ENCODE results near the gene ETFB. TPM values are rescaled to one million over a fixed set of nuclear protein-coding genes. Genes with fewer than 3 reads are reported as not detected.

Gene ETFB
- total RNA-seq (2022; extraction: Qiagen RNA extraction; ENCODE audit: low read depth), result 222 to 251 TPM (median 225 TPM) in 5 replicates

GRCh38 chr19:51365965-51366388 is at the start of gene ETFB:
TSS of gene ETFB (minus strand) at chr19:51366388. CDS start at chr19:51366326, 62 bp downstream.

DNA sequence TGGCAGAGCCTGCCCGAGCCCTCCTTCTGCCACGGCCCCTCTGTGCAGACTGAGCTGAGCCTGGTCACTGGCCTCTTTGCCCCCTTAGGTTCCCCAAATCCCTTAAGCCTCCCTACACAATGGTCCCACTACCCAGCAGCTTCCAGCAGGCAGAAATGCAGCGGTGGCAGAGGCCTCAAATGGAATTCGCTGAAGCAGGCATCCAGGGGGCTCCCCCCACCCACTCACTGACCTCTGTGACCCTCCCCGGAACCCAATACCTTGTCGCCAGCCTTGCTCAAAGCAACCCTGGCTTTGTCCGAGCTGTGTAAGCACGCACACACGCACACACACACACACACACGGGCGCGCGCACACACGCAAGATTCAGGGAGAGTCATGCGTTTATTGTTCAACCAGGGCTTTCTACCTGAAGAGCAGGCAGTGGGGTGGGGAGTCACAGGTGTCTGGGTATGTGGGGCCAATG is 21.8 kb upstream of the ETFB start, which contains the start of gene LIM2:
Gene LIM2, minus strand, starts transcription at position 51 of the 466 bp plus-strand sequence. CDS start 531 bp downstream, outside the sequence.

DNA sequence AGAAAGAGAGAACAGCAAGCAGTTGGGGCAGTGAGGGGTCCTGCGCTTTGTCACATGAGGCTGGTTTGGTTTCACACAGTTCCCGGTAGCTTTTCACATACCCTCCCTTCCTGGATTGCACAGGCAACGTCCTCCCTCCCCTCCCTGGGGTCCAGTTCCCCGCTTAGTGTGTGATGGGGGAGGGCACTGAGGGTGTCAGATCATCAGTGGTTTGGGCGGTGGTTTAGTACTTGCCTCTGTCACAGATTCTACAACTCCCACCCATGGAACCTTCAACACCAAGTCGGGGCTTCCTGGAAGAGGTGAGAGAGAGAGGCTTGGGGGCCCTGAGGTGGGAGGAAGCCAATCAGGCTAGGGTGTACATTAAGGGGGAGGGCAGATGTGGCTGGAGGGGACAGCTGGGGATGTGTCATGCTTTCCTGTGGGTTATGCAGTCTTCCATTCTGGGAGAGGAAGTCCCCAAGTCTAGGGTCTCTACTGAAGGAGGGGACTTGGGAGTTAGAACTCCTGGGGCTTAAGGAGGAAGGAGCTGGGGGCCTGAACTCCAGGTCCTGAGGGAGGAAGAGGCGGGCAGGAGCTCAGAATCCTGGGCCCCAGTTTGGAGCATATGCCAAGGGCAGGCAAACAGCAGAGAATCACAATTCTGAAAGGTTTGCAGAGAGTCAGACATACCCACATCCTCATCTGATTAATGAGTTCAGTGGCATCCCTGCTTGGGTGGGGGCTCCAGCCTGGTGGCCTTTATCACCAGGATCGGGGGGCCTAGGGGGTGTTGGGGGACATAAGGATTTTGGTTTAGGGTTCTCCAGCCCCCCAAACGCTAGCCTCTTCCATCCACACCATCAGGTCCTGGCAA is 6.7 kb upstream of the ETFB start, which contains the start of gene NKG7:
Gene NKG7, minus strand, starts transcription at position 6 of the 856 bp plus-strand sequence. CDS start 119 bp downstream, outside the sequence.

DNA sequence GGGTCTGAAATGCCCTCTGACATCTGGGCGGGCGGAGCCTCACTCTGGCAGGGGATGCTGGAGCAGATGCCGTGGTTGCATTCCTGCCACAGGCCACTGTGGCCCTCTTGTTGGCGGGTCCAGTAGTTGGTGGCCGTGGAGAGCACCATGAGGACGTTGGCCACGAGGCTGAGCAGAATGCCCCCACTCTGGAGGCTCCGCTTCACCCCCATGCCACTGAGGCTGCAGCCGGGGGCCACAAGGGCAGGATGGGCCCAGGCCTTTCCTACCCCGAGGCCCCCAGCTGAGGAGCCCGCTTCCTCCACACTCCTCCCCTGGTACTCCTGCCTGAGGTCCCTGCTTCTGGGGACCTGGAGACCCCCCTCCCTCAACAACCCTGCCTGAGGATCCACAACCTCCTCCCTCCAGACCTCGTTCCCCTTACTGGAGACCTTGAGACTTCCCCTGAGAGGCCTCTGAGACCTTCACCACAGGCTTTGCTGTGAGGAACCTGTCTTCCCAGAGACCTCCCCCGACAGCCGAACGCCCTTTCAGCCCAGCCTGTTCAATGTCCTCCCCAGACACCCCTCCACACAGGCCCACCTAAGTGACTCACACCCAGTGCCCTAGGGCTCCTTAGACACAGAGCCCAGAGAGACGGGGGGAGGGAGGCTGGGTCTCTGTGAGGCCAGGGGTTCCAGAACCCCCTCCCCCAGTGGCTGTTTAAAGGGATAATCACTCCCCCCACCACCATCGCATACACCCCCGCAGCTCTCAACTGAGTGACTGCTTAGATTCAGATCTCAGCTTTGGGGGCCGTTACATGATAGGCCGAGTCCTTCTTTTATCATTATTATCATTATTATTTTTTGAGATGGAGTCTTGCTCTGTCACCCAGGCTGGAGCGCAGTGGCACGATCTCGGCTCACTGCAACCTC is 2.4 kb upstream of the ETFB start, which contains the start of gene CLDND2:
Gene CLDND2, minus strand, starts transcription at position 638 of the 917 bp plus-strand sequence. Its CDS starts 426 bp downstream, at position 212.

DNA sequence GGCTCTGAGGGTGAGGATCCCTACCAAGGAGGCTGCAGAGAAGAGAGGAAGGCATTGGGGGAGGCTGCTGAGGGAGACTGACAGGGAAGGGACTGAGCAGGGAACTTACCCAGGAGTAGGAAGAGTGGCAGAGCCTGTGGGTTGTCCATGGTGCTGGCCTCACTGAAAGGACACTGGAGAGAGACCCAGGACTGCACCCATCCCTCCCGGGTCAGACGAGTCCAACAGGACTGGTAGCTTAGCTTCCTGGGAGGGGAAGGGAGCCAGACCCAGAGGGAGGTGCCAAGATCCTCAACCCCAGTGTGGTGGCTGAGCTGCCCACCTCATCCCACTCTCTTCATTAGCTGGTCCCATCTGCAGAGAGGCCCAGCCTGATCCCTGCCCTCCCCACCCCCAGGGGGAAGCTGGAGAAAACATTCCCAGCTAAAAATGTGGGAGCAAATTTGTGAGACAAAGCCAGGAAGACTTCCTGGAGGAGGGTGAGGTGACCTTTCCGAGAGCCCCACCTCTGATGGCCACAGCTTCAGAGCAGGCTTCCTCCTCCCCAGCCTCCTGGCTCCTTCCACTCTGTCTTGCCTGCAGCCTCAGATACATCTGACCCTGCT is 24.1 kb downstream of the ETFB start, which contains the start of gene VSIG10L:
Gene VSIG10L, minus strand, starts transcription at position 164 of the 605 bp plus-strand sequence. Its CDS starts 15 bp downstream, at position 149.

DNA sequence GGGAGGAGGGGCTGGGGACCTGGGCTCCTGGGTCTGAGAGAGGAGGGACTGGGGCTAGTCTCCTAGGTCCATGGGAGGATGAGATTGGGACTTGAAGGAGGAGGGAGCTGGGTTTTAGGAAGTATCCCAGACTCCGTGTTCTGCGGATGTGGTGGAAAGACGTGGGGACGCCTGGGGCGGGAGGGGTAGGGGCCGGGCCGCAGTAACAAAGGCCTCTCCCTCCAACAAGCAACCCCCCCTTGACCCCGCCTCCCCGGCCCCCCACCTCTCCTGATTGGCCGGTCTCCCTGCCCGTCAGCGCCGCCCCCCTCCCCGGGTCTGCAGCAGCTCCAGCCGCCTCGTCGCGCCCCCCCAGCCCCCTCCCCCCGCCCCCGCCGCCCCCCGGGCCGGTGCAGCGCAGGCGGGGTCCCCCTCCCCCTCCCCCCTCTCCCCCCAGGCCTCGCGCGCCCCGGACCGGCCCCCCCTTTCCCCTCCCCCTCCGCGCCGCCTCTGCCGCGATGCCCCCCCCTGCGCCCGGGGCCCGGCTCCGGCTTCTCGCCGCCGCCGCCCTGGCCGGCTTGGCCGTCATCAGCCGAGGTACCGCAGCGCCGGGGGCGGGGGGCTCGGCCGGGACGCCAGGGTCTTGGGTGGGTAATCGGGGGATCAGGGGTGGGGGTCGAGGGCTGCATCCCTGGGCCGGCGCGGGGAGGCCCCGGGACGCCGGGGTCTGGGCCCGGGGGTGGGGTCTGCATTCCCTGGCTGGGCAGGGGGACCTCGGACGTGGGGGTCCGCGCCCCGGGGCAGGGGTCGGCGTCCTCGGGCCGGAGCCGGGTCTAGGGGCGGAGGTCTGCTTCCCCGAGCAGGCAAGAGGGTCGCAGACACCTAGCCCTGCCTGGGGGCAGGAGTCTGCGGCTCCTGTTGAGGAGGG is 54.6 kb downstream of the ETFB start, which contains the start of gene IGLON5:
Gene IGLON5, plus strand, starts transcription at position 294 of the 907 bp plus-strand sequence. Its CDS starts 204 bp downstream, at position 498.

Other genes starting within 250 kb of the ETFB start
- not detected in 5 replicates for gene SIGLEC9, start 241.5 kb downstream of the ETFB start, total RNA-seq (2022; extraction: Qiagen RNA extraction; ENCODE audit: low read depth)
- not detected in 5 replicates for gene SIGLEC7, start 224.1 kb downstream of the ETFB start, total RNA-seq (2022; extraction: Qiagen RNA extraction; ENCODE audit: low read depth)
- 0.02 to 0.14 TPM (median 0.09 TPM) in 3 of 5 replicates, not detected in the others for gene CD33, start 141.3 kb downstream of the ETFB start, total RNA-seq (2022; extraction: Qiagen RNA extraction; ENCODE audit: low read depth)
- not detected in 5 replicates for gene SIGLECL1, start 115.3 kb downstream of the ETFB start, total RNA-seq (2022; extraction: Qiagen RNA extraction; ENCODE audit: low read depth)
- 0.07 to 0.09 TPM in 2 of 5 replicates, not detected in the others for gene IGLON5, start 54.7 kb downstream of the ETFB start, total RNA-seq (2022; extraction: Qiagen RNA extraction; ENCODE audit: low read depth)
- gene VSIG10L, start 24.2 kb downstream of the ETFB start, total RNA-seq (2022; extraction: Qiagen RNA extraction; ENCODE audit: low read depth), result 6.8 to 11.3 TPM (median 10.1 TPM) in 5 replicates
- gene CLDND2, start 2.6 kb upstream of the ETFB start, total RNA-seq (2022; extraction: Qiagen RNA extraction; ENCODE audit: low read depth), result 6.2 to 14.6 TPM (median 10.2 TPM) in 5 replicates
- gene NKG7, start 6.3 kb upstream of the ETFB start, total RNA-seq (2022; extraction: Qiagen RNA extraction; ENCODE audit: low read depth), result not detected in 5 replicates
- not detected in 5 replicates for gene LIM2, start 21.6 kb upstream of the ETFB start, total RNA-seq (2022; extraction: Qiagen RNA extraction; ENCODE audit: low read depth)
- not detected in 5 replicates for gene C19orf84, start 24.2 kb upstream of the ETFB start, total RNA-seq (2022; extraction: Qiagen RNA extraction; ENCODE audit: low read depth)
- not detected in 5 replicates for gene SIGLEC10, start 51.3 kb upstream of the ETFB start, total RNA-seq (2022; extraction: Qiagen RNA extraction; ENCODE audit: low read depth)
- not detected in 5 replicates for gene SIGLEC8, start 92.1 kb upstream of the ETFB start, total RNA-seq (2022; extraction: Qiagen RNA extraction; ENCODE audit: low read depth)
- gene CEACAM18, start 112.2 kb upstream of the ETFB start, total RNA-seq (2022; extraction: Qiagen RNA extraction; ENCODE audit: low read depth), result not detected in 5 replicates
- gene SIGLEC12, start 135.4 kb upstream of the ETFB start, total RNA-seq (2022; extraction: Qiagen RNA extraction; ENCODE audit: low read depth), result not detected in 5 replicates
- not detected in 5 replicates for gene SIGLEC6, start 165.3 kb upstream of the ETFB start, total RNA-seq (2022; extraction: Qiagen RNA extraction; ENCODE audit: low read depth)
- 3.1 to 5.1 TPM (median 3.6 TPM) in 5 replicates for gene ZNF175, start 204.9 kb upstream of the ETFB start, total RNA-seq (2022; extraction: Qiagen RNA extraction; ENCODE audit: low read depth)